NCI-H1105 (cell line): ENCODE measurements around the gene SLC41A2.

Source experiments
- DNase-seq: peaks from one replicate; lab custom pipeline; 2025; lab: John Stamatoyannopoulos, UW

The SLC41A2 gene

GRCh38 chr12:104929368-104929767 is 28.7 kb downstream of the SLC41A2 start:
- no peak for DNase-seq

DNA sequence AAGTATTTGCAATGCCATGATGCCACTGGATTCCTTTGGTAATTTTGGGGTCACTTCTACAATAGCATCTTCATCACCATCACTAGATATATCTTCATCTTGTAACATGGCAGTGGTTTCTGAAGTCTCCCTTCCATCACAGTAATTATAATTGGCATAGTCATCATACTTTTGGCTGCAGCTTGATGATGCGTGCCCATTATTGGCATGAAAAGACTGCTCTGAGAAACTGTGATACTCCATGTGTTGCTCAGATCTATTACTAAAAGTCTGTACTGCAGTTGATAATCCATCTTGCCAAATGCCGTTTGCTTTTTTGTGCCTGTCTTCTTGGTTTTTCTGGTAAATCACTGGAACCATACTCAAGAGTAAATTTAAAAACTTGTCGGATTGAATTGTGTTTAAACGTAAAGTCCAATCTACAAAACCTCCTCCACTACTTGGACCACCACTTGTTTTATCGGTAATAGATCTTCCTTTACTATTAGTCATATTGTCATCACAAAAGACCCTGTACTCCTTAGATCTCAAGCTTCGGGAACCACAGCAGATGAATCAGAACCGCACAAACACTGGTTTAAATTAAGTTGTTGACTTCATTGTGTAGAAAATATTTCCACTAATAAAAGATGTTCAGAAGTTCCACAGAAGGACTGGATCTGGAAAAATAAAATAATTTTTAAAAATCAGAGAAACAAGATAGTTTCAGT is 29.9 kb downstream of the SLC41A2 start:
- DNase-seq: no peak

DNA sequence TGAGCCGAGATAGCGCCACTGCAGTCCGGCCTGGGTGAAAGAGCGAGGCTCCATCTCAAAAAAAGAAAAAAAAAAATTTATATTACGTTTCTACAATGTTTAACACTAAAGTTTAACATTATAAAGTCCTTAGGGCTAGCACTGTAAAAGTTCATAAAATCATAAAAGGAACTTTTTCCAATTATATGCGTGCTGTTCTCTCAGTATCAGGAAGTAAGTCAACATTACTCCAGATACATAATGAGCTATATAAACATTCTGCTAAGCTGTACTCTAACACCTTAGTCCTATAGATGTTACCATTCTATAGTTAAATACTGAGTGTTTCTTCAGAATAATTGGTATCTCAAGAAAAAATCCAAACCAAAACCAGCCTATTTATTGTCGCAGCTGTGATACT is 32.6 kb downstream of the SLC41A2 start:
- no peak for DNase-seq

- no peak for DNase-seq
Observed at GRCh38 chr12:104921340-104921739, 36.8 kb downstream of the SLC41A2 start.

DNA sequence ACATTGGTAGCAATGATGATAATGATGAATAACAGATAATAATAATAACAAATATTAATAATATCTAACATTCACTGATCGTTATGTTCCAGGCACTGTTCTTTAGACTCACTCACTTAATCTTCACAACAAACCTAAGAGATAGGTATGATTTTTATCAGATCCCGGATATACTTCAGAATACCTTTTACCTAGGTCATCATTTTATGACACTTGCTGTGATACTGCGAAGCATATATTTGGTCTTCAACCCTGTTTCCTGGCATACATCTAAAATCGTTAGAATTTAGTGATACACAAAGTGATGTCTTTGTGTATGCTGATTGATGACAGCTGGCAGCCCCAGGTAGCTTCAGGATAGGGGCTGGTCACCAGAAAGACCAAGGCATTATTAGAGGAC is 46.1 kb downstream of the SLC41A2 start:
- DNase-seq: no peak

DNA sequence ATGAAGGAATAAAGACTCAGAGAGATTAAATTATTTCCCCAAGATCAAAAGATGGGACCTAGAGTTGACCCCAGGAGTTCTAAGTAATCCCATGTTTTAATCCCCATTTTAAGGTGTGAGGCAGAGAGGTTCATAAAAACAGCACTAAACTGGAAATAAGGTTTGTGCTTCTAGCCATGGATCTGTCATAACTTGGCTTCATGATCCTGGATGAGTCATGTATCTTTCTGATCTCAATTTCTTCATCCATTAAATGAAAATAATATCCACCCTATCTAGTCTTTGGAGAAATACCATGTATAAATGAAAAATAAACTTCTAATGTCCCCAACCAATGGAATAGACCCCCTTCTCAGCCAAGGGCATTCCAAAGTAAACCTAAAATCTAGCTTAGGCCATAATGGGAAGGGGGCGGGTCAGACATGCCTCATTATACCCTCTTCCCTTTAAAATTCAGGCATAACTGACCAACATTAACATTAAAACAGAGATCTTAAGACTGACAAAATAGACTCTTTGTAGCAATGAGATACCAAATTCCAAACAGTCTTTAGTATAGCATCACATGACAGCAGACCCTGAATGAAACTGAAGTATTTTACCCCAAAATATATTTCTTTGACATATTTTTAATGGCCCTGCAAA is 47.8 kb downstream of the SLC41A2 start:
- no peak for DNase-seq

DNA sequence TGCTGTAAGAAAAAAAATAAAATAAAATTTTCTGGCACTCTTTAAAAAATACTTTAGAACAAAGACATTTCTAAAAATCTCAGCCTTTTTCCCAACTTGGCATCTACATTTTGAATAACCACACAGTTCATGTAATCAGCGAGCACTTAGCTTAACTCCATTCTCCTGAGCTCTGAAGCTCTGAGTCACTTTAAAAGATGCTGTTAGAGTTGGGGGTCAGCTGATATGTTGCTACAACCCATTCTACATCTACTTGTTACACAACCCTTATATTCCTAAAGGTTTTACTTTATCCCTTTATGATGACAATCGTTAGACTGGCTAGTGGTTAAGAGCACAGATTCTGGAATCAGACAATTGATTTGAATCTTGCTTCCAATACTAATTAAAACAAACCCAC is 48.3 kb downstream of the SLC41A2 start:
- DNase-seq: no peak
